HCT116 (cell line): Measurements from ENCODE around the gene ERRFI1.
A peak's percentile ranks its signal among the peaks of the same experiment; 100 is the strongest.

Source experiments
- CEBPB ChIP-seq: IDR thresholded peaks from 2 replicates; pipeline ENCODE4 v1.6.1; 2012; ENCODE audit warnings: low read depth
- CTCF ChIP-seq, 3 experiments: fragments of 200-600 bp in 1 of 3; sonication (generic) in 1 of 3; IDR thresholded peaks in 2 of 3; conservative IDR thresholded peaks in 1 of 3; 2 replicates each; pipeline ENCODE4 v1.5.1; 2012 to 2017; ENCODE audit warnings: low read depth in 2 of 3, low read length in 2 of 3, antibody characterized with exemption in 1 of 3, borderline replicate concordance in 1 of 3, control low read depth in 1 of 3, mild to moderate bottlenecking in 1 of 3, mixed read lengths in 1 of 3, mixed run types in 1 of 3, moderate library complexity in 1 of 3; ENCODE audit not compliant: insufficient read depth in 1 of 3
- EZH2 ChIP-seq: fragments of 200-600 bp; sonication (generic); IDR thresholded peaks from 2 replicates; pipeline ENCODE4 v1.6.1; 2017; ENCODE audit warnings: antibody characterized with exemption, mixed run types
- EZH2phosphoT487 ChIP-seq: fragments of 200-600 bp; IDR thresholded peaks from 2 replicates; pipeline ENCODE4 v1.6.1; 2018; ENCODE audit warnings: antibody characterized with exemption, borderline replicate concordance
- JUND ChIP-seq: IDR thresholded peaks from 2 replicates; pipeline ENCODE4 v1.6.1; 2012
- MAX ChIP-seq: IDR thresholded peaks from 2 replicates; pipeline ENCODE4 v1.6.1; 2012
- POLR2A ChIP-seq: IDR thresholded peaks from 2 replicates; pipeline ENCODE4 v1.7.0; 2011; ENCODE audit warnings: borderline replicate concordance; ENCODE audit not compliant: insufficient read depth, insufficient read length; ENCODE audit errors: extremely low read depth
- POLR2AphosphoS5 ChIP-seq: IDR thresholded peaks from 2 replicates; pipeline ENCODE4 v1.6.1; 2011; ENCODE audit warnings: mild to moderate bottlenecking, low read depth, low read length, moderate library complexity
- RAD21 ChIP-seq: IDR thresholded peaks from 2 replicates; pipeline ENCODE4 v1.6.1; 2012; ENCODE audit warnings: low read depth, mild to moderate bottlenecking
- REST ChIP-seq: IDR thresholded peaks from 2 replicates; pipeline ENCODE4 v1.6.1; 2012; ENCODE audit warnings: low read depth
- SP1 ChIP-seq: IDR thresholded peaks from 2 replicates; pipeline ENCODE4 v1.6.1; 2012; ENCODE audit warnings: low read depth
- YY1 ChIP-seq: IDR thresholded peaks from 2 replicates; pipeline ENCODE4 v1.6.1; 2011; ENCODE audit warnings: low read length, low read depth, moderate library complexity, mild to moderate bottlenecking; ENCODE audit not compliant: insufficient replicate concordance; ENCODE audit errors: extremely low read depth
- ZFX ChIP-seq: fragments of 450-650 bp; IDR thresholded peaks from 2 replicates; pipeline ENCODE4 v1.6.1; 2017

GRCh38 chr1:8009043-8010002, 16.8 kb downstream of the ERRFI1 start:
- no peak for TF ChIP-seq ZFX
- TF ChIP-seq CTCF (IDR thresholded peaks at IDR 0.05 in 2 of 3, conservative IDR thresholded peaks at IDR 0.05 in 1 of 3; ENCODE audit: borderline replicate concordance in 1 of 3, insufficient read depth in 1 of 3, low read depth in 2 of 3, low read length in 2 of 3), result no peak
- no peak for TF ChIP-seq POLR2A
- TF ChIP-seq EZH2phosphoT487, result no peak
- no peak for TF ChIP-seq REST
- peak; percentile 85 for TF ChIP-seq POLR2AphosphoS5
- TF ChIP-seq CEBPB, result no peak
- TF ChIP-seq JUND, result no peak
- no peak for TF ChIP-seq RAD21
- TF ChIP-seq YY1, result peak; percentile 2
- no peak for TF ChIP-seq EZH2
- TF ChIP-seq MAX, result no peak
- no peak for TF ChIP-seq SP1
